Measurements from ENCODE around the gene BMPR1B.

GRCh38 chr4:94905511-94905910, 147.8 kb downstream of the BMPR1B start:
- no peak for TF ChIP-seq MAFK (IDR thresholded peaks at IDR 0.05; ENCODE audit: low read depth, low read length)
- no peak for TF ChIP-seq CBX8 (IDR thresholded peaks at IDR 0.05; ENCODE audit: borderline replicate concordance, low read depth, low read length)
- no peak for TF ChIP-seq POLR2AphosphoS5 (IDR thresholded peaks at IDR 0.05; ENCODE audit: low read depth, low read length)
- no peak for TF ChIP-seq CTCF (IDR thresholded peaks at IDR 0.05; ENCODE audit: control extremely low read depth in 1 of 3, insufficient read depth in 1 of 3, low read depth in 1 of 3, low read length in 3 of 3)
- TF ChIP-seq POLR2A (IDR thresholded peaks at IDR 0.05; ENCODE audit: control extremely low read depth in 1 of 2, low read depth in 2 of 2, low read length in 2 of 2) = no peak
- TF ChIP-seq GTF2F1 (IDR thresholded peaks at IDR 0.05; ENCODE audit: borderline replicate concordance, low read depth, low read length) = no peak
- TF ChIP-seq EZH2 (IDR thresholded peaks at IDR 0.05; ENCODE audit: low read depth, low read length, severe bottlenecking) = no peak
- TF ChIP-seq CEBPB (IDR thresholded peaks at IDR 0.05; ENCODE audit: low read depth, low read length) = no peak
- no peak for TF ChIP-seq NRF1 (IDR thresholded peaks at IDR 0.05; ENCODE audit: low read depth, low read length)
- no peak for TF ChIP-seq TAF1 (IDR thresholded peaks at IDR 0.05; ENCODE audit: low read depth, low read length)

Measured in H1 (cell line).